Measurements from ENCODE around the gene SAXO1. TPM values are rescaled to one million over a fixed set of nuclear protein-coding genes. Genes with fewer than 3 reads are reported as not detected.

The SAXO1 gene
- total and polyA plus RNA-seq, 2 experiments from 2014 or later, result 0.02 TPM; not detected in 1

DNA sequence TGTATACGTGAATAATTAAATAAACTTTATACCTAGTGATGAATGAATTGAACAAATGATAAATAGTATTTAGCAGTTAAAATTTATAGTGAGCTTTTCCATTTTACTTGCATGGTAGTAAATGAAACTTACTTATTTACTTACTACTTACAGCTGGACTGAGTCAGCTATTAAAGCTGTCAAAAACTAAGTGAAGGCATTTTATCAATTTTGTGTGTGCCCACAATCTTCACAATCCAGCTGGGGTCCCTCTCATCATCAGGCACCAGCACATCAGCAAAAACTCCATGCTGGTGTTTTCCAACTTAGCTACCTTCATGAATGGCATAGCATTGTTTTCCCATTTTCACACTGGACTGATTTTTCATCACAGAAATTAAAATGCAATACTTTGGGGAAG lies 81.1 kb downstream of the SAXO1 start:
- no peak overlapping the region for H3K27ac ChIP-seq (ENCODE audit: low read depth)
- ATAC-seq, result no peak
- H3K9me2 ChIP-seq (ENCODE audit: insufficient read depth), result peaks cover 5% of the 10 kb centered on the region; the same call in 1 of the 2 replicates
- no peak overlapping the region for H3K4me2 ChIP-seq
- Mint-ChIP-seq H3K4me1 (no peaks in the 10 kb centered on the region), H3K9me3 (no peaks in the 10 kb centered on the region), H3K27ac (no peak overlapping the region), H3K36me3 (ENCODE audit: low read depth) (no peaks in the 10 kb centered on the region), H3K4me3 (no peak overlapping the region), H3K27me3 (ENCODE audit: insufficient read depth, low read depth, poor library complexity) (no peaks in the 10 kb centered on the region)
- no peaks in the 10 kb centered on the region for H3K4me1 ChIP-seq (ENCODE audit: insufficient read depth)
- H3K27me3 ChIP-seq (ENCODE audit: insufficient read depth), result no peaks in the 10 kb centered on the region
- no peaks in the 10 kb centered on the region for H4K20me1 ChIP-seq (replicated peaks; ENCODE audit: insufficient read depth)
- TF ChIP-seq POLR2AphosphoS5 (IDR thresholded peaks at IDR 0.05; ENCODE audit: low read depth), result no peak
- TF ChIP-seq ZNF331 (CRISPR knock-in tag; IDR thresholded peaks at IDR 0.05; ENCODE audit: low read depth), result no peak
- TF ChIP-seq, protein P1, sequence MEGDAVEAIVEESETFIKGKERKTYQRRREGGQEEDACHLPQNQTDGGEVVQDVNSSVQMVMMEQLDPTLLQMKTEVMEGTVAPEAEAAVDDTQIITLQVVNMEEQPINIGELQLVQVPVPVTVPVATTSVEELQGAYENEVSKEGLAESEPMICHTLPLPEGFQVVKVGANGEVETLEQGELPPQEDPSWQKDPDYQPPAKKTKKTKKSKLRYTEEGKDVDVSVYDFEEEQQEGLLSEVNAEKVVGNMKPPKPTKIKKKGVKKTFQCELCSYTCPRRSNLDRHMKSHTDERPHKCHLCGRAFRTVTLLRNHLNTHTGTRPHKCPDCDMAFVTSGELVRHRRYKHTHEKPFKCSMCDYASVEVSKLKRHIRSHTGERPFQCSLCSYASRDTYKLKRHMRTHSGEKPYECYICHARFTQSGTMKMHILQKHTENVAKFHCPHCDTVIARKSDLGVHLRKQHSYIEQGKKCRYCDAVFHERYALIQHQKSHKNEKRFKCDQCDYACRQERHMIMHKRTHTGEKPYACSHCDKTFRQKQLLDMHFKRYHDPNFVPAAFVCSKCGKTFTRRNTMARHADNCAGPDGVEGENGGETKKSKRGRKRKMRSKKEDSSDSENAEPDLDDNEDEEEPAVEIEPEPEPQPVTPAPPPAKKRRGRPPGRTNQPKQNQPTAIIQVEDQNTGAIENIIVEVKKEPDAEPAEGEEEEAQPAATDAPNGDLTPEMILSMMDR (conservative IDR thresholded peaks at IDR 0.05; ENCODE audit: low read depth in 2 of 2), result no peak
- TF ChIP-seq, protein P2, sequence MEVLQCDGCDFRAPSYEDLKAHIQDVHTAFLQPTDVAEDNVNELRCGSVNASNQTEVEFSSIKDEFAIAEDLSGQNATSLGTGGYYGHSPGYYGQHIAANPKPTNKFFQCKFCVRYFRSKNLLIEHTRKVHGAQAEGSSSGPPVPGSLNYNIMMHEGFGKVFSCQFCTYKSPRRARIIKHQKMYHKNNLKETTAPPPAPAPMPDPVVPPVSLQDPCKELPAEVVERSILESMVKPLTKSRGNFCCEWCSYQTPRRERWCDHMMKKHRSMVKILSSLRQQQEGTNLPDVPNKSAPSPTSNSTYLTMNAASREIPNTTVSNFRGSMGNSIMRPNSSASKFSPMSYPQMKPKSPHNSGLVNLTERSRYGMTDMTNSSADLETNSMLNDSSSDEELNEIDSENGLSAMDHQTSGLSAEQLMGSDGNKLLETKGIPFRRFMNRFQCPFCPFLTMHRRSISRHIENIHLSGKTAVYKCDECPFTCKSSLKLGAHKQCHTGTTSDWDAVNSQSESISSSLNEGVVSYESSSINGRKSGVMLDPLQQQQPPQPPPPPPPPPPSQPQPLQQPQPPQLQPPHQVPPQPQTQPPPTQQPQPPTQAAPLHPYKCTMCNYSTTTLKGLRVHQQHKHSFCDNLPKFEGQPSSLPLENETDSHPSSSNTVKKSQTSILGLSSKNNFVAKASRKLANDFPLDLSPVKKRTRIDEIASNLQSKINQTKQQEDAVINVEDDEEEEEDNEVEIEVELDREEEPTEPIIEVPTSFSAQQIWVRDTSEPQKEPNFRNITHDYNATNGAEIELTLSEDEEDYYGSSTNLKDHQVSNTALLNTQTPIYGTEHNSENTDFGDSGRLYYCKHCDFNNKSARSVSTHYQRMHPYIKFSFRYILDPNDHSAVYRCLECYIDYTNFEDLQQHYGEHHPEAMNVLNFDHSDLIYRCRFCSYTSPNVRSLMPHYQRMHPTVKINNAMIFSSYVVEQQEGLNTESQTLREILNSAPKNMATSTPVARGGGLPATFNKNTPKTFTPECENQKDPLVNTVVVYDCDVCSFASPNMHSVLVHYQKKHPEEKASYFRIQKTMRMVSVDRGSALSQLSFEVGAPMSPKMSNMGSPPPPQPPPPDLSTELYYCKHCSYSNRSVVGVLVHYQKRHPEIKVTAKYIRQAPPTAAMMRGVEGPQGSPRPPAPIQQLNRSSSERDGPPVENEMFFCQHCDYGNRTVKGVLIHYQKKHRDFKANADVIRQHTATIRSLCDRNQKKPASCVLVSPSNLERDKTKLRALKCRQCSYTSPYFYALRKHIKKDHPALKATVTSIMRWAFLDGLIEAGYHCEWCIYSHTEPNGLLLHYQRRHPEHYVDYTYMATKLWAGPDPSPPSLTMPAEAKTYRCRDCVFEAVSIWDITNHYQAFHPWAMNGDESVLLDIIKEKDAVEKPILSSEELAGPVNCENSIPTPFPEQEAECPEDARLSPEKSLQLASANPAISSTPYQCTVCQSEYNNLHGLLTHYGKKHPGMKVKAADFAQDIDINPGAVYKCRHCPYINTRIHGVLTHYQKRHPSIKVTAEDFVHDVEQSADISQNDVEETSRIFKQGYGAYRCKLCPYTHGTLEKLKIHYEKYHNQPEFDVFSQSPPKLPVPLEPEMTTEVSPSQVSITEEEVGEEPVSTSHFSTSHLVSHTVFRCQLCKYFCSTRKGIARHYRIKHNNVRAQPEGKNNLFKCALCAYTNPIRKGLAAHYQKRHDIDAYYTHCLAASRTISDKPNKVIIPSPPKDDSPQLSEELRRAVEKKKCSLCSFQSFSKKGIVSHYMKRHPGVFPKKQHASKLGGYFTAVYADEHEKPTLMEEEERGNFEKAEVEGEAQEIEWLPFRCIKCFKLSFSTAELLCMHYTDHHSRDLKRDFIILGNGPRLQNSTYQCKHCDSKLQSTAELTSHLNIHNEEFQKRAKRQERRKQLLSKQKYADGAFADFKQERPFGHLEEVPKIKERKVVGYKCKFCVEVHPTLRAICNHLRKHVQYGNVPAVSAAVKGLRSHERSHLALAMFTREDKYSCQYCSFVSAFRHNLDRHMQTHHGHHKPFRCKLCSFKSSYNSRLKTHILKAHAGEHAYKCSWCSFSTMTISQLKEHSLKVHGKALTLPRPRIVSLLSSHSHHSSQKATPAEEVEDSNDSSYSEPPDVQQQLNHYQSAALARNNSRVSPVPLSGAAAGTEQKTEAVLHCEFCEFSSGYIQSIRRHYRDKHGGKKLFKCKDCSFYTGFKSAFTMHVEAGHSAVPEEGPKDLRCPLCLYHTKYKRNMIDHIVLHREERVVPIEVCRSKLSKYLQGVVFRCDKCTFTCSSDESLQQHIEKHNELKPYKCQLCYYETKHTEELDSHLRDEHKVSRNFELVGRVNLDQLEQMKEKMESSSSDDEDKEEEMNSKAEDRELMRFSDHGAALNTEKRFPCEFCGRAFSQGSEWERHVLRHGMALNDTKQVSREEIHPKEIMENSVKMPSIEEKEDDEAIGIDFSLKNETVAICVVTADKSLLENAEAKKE (CRISPR knock-in tag; IDR thresholded peaks at IDR 0.05), result no peak
- no peak for TF ChIP-seq CREB1 (CRISPR knock-in tag; IDR thresholded peaks at IDR 0.05; ENCODE audit: low read depth)
- no peak for TF ChIP-seq NANOG (IDR thresholded peaks at IDR 0.05; ENCODE audit: borderline replicate concordance)
- TF ChIP-seq, protein P3, sequence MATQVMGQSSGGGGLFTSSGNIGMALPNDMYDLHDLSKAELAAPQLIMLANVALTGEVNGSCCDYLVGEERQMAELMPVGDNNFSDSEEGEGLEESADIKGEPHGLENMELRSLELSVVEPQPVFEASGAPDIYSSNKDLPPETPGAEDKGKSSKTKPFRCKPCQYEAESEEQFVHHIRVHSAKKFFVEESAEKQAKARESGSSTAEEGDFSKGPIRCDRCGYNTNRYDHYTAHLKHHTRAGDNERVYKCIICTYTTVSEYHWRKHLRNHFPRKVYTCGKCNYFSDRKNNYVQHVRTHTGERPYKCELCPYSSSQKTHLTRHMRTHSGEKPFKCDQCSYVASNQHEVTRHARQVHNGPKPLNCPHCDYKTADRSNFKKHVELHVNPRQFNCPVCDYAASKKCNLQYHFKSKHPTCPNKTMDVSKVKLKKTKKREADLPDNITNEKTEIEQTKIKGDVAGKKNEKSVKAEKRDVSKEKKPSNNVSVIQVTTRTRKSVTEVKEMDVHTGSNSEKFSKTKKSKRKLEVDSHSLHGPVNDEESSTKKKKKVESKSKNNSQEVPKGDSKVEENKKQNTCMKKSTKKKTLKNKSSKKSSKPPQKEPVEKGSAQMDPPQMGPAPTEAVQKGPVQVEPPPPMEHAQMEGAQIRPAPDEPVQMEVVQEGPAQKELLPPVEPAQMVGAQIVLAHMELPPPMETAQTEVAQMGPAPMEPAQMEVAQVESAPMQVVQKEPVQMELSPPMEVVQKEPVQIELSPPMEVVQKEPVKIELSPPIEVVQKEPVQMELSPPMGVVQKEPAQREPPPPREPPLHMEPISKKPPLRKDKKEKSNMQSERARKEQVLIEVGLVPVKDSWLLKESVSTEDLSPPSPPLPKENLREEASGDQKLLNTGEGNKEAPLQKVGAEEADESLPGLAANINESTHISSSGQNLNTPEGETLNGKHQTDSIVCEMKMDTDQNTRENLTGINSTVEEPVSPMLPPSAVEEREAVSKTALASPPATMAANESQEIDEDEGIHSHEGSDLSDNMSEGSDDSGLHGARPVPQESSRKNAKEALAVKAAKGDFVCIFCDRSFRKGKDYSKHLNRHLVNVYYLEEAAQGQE (IDR thresholded peaks at IDR 0.05; ENCODE audit: unreplicated experiment), result no peak
- no peak for TF ChIP-seq EZH2phosphoT487 (IDR thresholded peaks at IDR 0.05; ENCODE audit: unreplicated experiment)
- TF ChIP-seq, protein P4, sequence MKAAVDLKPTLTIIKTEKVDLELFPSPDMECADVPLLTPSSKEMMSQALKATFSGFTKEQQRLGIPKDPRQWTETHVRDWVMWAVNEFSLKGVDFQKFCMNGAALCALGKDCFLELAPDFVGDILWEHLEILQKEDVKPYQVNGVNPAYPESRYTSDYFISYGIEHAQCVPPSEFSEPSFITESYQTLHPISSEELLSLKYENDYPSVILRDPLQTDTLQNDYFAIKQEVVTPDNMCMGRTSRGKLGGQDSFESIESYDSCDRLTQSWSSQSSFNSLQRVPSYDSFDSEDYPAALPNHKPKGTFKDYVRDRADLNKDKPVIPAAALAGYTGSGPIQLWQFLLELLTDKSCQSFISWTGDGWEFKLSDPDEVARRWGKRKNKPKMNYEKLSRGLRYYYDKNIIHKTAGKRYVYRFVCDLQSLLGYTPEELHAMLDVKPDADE (IDR thresholded peaks at IDR 0.05), result no peak
- no peak for TF ChIP-seq EZH2 (IDR thresholded peaks at IDR 0.05; ENCODE audit: low read depth, unreplicated experiment)
- no peak for TF ChIP-seq JUNB (IDR thresholded peaks at IDR 0.05; ENCODE audit: unreplicated experiment)
- DNase-seq (ENCODE audit: low spot score), result no peak
- no peak overlapping the region for H2AFZ ChIP-seq
- H3K79me2 ChIP-seq (replicated peaks; ENCODE audit: insufficient read depth), result no peaks in the 10 kb centered on the region
- H3K36me3 ChIP-seq (ENCODE audit: insufficient read depth), result no peaks in the 10 kb centered on the region
- no peak overlapping the region for H3K4me3 ChIP-seq
- no peaks in the 10 kb centered on the region for H3F3A ChIP-seq (replicated peaks; ENCODE audit: low read depth)

All from GM23338 (cell line).